Urinary bladder (tissue), 4 donors: ENCODE results near the gene GDF10. TPM values are rescaled to one million over a fixed set of nuclear protein-coding genes. Genes with fewer than 3 reads are reported as not detected.

ENCODE experiments used
- DNase-seq: peaks from one replicate; pipeline ENCODE4 v3.0.0-alpha.2; 2015; ENCODE audit errors: extremely low spot score
- H3K27ac ChIP-seq: one replicate; pipeline ENCODE4 v1.5.1; 2013; ENCODE audit warnings: low read depth, mild to moderate bottlenecking, moderate library complexity
- H3K36me3 ChIP-seq: one replicate; pipeline ENCODE4 v1.6.1; 2013; ENCODE audit warnings: mild to moderate bottlenecking, moderate library complexity; ENCODE audit not compliant: insufficient read depth
- H3K4me1 ChIP-seq: one replicate; pipeline ENCODE4 v1.6.1; 2013; ENCODE audit warnings: mild to moderate bottlenecking, moderate library complexity; ENCODE audit not compliant: insufficient read depth
- H3K4me3 ChIP-seq: one replicate; pipeline ENCODE4 v1.5.1; 2013; ENCODE audit warnings: low read depth, low read length
- WGBS: extraction: QIAGEN DNeasy Blood & Tissue Kit; methylation state at CpG from one replicate; pipeline ENCODE4 v1.1.7; 2013; 5-methylcytosine and 5-hydroxymethylcytosine counted together
- polyA plus RNA-seq: library from polyadenylated mRNA; stranded (reverse); fragments of 200-250 nt; gene quantifications from one replicate; pipeline ENCODE4 v1.2.3, GENCODE V29; 2013
- total RNA-seq: library from RNA; depleted of rRNA; stranded (reverse); fragments of >200 nt; gene quantifications from one replicate; pipeline ENCODE4 v1.2.3, GENCODE V29; 2014
- donor health status: healthy with polysubstance abuse.
- donor health status: healthy.

GDF10 gene
- total and polyA plus RNA-seq, 2 donors, result 1.8 to 7.8 TPM

- H3K36me3 ChIP-seq, result no peaks in the 10 kb centered on the region
- no peak overlapping the region for H3K4me3 ChIP-seq
- no peak overlapping the region for H3K27ac ChIP-seq
- WGBS, result 78% methylated on average over 1 of the region's 1 CpG
- no peak for DNase-seq
- no peaks in the 10 kb centered on the region for H3K4me1 ChIP-seq
Measured at GRCh38 chr10:47261121-47261520, 38.9 kb upstream of the GDF10 start.

- no peak for DNase-seq
- no peaks in the 10 kb centered on the region for H3K36me3 ChIP-seq
- H3K27ac ChIP-seq, result no peak overlapping the region
- no peak overlapping the region for H3K4me3 ChIP-seq
- no peaks in the 10 kb centered on the region for H3K4me1 ChIP-seq
- WGBS, result 90% methylated on average over 5 of the region's 5 CpGs
Measured at GRCh38 chr10:47261556-47261955, 38.4 kb upstream of the GDF10 start.

- no peak overlapping the region for H3K4me3 ChIP-seq
- H3K27ac ChIP-seq, result no peak overlapping the region
- no peaks in the 10 kb centered on the region for H3K4me1 ChIP-seq
- H3K36me3 ChIP-seq, result no peaks in the 10 kb centered on the region
- no peak for DNase-seq
- WGBS, result 66% methylated on average over 5 of the region's 5 CpGs
Measured at GRCh38 chr10:47262606-47263533, 37.1 kb upstream of the GDF10 start.

GRCh38 chr10:47264797-47265281 is 35.2 kb upstream of the GDF10 start:
- no peak overlapping the region for H3K4me3 ChIP-seq
- no peak overlapping the region for H3K27ac ChIP-seq
- H3K4me1 ChIP-seq, result no peaks in the 10 kb centered on the region
- H3K36me3 ChIP-seq, result no peaks in the 10 kb centered on the region
- 80% methylated on average over 7 of the region's 7 CpGs for WGBS
- no peak for DNase-seq

- WGBS, result 88% methylated on average over 5 of the region's 5 CpGs
- DNase-seq, result no peak
- no peak overlapping the region for H3K27ac ChIP-seq
Measured at GRCh38 chr10:47266602-47267001, 33.4 kb upstream of the GDF10 start.

GRCh38 chr10:47268696-47269095 is 31.3 kb upstream of the GDF10 start:
- 90% methylated on average over 9 of the region's 9 CpGs for WGBS
- Histone ChIP-seq H3K36me3 (no peaks in the 10 kb centered on the region), H3K4me1 (no peaks in the 10 kb centered on the region), H3K27ac (no peak overlapping the region), H3K4me3 (no peak overlapping the region)
- DNase-seq, result no peak

More at GRCh38 chr10:47266602-47267001, 33.4 kb upstream of the GDF10 start:
- H3K36me3 ChIP-seq, result no peaks in the 10 kb centered on the region
- no peak overlapping the region for H3K4me3 ChIP-seq
- H3K4me1 ChIP-seq, result no peaks in the 10 kb centered on the region

- H3K36me3 ChIP-seq, result no peaks in the 10 kb centered on the region
- no peak overlapping the region for H3K4me3 ChIP-seq
- H3K27ac ChIP-seq, result no peak overlapping the region
- 56% methylated on average over 5 of the region's 5 CpGs for WGBS
- DNase-seq, result no peak
- no peaks in the 10 kb centered on the region for H3K4me1 ChIP-seq
Measured at GRCh38 chr10:47269294-47269693, 30.7 kb upstream of the GDF10 start.

GRCh38 chr10:47276071-47276470 is 23.9 kb upstream of the GDF10 start:
- Histone ChIP-seq H3K27ac (no peak overlapping the region), H3K4me1 (no peaks in the 10 kb centered on the region), H3K36me3 (no peaks in the 10 kb centered on the region), H3K4me3 (no peak overlapping the region)
- WGBS, result 92% methylated on average over 2 of the region's 2 CpGs
- DNase-seq, result no peak

GRCh38 chr10:47276576-47277351 is 23.2 kb upstream of the GDF10 start:
- Histone ChIP-seq H3K27ac (no peak overlapping the region), H3K4me3 (no peak overlapping the region), H3K36me3 (no peaks in the 10 kb centered on the region), H3K4me1 (no peaks in the 10 kb centered on the region)
- no peak for DNase-seq
- WGBS, result 88% methylated on average over 11 of the region's 11 CpGs

- no peak for DNase-seq
- WGBS, result 60% methylated on average over 7 of the region's 7 CpGs
- no peak overlapping the region for H3K27ac ChIP-seq
Measured at GRCh38 chr10:47277352-47278151, 22.4 kb upstream of the GDF10 start.

GRCh38 chr10:47278152-47278473 is 21.9 kb upstream of the GDF10 start:
- H3K4me3 ChIP-seq, result no peak overlapping the region
- H3K36me3 ChIP-seq, result no peaks in the 10 kb centered on the region
- no peak overlapping the region for H3K27ac ChIP-seq
- 75% methylated on average over 15 of the region's 15 CpGs for WGBS
- no peaks in the 10 kb centered on the region for H3K4me1 ChIP-seq
- DNase-seq, result no peak

More at GRCh38 chr10:47277352-47278151, 22.4 kb upstream of the GDF10 start:
- no peaks in the 10 kb centered on the region for H3K36me3 ChIP-seq
- no peak overlapping the region for H3K4me3 ChIP-seq
- H3K4me1 ChIP-seq, result no peaks in the 10 kb centered on the region

GRCh38 chr10:47278720-47279119 is 21.3 kb upstream of the GDF10 start:
- no peaks in the 10 kb centered on the region for H3K36me3 ChIP-seq
- no peaks in the 10 kb centered on the region for H3K4me1 ChIP-seq
- no peak overlapping the region for H3K27ac ChIP-seq
- WGBS, result 92% methylated on average over 3 of the region's 3 CpGs
- no peak for DNase-seq
- H3K4me3 ChIP-seq, result no peak overlapping the region

GRCh38 chr10:47279276-47279675 is 20.7 kb upstream of the GDF10 start:
- no peak for DNase-seq
- WGBS, result 94% methylated on average over 2 of the region's 2 CpGs
- Histone ChIP-seq H3K4me1 (no peaks in the 10 kb centered on the region), H3K4me3 (no peak overlapping the region), H3K27ac (no peak overlapping the region), H3K36me3 (no peaks in the 10 kb centered on the region)
